Measurements from ENCODE around the gene PARD3.
"Not testable (repeated sequence)": the region's sequence is repeated elsewhere in the genome, so short reads cannot be mapped to it uniquely, and the experiment has no call there.

Gene PARD3

DNA sequence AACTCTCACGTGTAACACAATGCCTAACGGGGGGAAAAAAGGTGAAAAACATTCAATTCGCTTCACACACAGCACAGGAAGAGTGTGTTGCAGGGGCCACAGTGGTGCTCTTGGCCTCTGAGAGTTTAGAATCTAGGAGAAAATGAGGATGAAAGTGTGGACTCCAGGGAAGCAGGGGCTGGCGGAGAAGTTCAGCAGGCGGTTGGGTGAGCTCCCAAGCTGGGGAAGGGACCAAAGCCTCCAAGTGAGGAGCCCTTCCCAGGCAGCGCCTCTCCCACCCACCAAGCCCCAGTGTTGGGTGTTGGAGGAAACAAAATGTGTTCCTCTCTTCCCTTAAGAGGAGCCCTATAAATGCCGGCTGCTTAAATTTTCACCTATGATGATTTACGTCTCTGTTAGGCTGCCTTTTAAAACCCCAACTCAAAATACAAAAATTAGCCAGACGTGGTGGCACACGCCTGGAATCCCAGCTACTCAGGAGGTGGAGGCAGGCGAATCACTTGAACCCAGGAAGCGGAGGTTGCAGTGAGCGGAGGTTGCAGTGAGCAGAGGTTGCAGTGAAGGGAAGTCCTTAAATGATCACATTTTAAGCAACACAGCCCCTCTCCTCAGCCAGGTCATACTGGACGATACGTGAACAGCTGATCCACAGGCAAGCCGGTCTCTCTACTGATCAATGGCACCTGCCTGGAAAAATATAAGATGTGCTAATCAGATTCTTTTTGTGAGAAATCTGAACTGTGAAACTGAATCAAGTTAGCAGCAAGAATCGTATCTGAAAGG lies 735.2 kb downstream of the PARD3 start:
- DNase-seq (ENCODE audit: low read depth in 2 of 2), result no peak

DNA sequence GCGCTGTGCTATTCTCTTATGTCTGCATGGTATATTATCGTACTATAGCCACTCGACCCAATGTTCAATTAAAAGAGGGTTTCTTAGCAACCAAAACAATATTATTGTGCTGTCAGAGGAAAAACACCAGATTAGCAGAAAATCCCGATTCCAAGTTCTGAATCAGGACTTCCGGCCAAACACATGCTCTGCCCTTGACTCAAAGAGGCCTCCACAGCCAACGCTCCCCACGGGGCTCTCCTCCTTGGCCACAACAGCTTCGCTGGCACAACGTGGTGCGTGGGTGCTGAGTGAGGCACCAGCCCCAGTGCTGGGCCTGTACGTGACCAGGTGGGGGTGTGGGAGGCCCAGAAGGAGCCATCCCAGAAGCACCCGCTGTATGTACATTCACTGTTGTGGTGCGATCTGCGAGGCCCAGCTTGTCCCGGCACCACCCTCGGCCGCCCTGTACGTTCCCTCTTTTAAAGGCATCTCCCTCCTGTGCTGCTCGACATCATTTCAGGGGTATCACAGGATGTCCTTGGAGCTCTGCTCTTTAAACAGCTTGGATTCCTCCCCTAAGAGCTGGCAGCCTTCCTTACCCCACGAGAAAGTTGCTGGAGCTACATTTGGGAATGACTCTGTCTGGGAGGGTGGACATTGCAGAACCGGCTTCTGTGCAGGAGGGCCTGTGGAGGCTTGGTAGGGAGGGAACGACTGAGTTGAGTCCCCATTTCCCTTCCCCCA lies 736.2 kb downstream of the PARD3 start:
- no peak for DNase-seq (ENCODE audit: low read depth in 2 of 2)

DNA sequence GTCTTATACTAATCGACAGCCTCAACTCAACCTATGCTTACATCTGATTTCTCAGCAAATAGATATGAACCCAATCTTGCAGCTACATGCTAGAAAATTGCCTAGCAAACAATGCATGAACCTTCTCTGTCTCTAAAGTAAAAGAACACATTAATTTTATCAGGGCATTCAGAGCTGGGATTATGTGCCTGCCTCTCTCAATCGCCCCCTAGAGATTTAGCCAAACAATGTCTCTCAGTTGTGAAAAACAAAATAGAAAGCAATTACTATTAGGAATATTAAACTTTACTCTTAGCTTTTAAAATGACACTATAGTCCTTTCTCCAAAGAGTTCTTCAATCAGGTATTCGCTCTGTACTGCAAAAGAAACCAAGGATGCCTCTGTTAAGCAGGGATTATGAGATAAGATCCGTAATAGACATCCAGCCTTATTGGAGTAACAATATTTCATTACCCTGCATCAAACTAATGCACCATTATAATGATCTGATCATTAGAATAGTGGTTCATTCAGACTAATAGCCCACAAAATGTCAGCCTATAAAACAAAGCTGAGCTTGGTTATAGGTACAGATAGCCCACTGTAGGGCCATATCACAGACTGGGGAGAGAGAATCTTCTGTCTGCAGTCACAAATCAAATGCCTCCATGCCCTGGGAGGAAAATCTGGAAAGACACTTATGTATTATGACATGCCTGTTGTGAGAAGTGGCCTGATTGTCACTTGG lies 736.9 kb downstream of the PARD3 start:
- no peak for DNase-seq (ENCODE audit: low read depth in 2 of 2)

DNA sequence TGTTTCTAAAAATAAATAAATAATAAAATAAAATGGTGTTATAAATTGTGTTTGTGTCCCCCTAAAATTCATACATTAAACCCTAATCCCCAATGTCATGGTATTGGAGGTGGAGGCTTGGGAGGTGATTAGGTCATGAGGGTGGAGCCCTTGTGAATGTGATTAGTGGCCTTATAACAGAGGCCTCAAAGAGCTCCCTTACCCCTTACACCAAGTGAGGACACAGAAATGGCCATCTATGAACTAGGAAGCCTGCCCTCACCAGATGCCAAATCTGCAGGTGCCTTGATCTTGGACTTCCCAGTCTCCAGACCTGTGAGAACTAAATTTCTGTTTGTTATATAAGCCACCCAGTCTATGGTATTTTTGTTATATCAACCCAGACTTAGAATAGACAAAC lies 738.7 kb downstream of the PARD3 start:
- no peak for DNase-seq (ENCODE audit: low read depth in 2 of 2)

DNA sequence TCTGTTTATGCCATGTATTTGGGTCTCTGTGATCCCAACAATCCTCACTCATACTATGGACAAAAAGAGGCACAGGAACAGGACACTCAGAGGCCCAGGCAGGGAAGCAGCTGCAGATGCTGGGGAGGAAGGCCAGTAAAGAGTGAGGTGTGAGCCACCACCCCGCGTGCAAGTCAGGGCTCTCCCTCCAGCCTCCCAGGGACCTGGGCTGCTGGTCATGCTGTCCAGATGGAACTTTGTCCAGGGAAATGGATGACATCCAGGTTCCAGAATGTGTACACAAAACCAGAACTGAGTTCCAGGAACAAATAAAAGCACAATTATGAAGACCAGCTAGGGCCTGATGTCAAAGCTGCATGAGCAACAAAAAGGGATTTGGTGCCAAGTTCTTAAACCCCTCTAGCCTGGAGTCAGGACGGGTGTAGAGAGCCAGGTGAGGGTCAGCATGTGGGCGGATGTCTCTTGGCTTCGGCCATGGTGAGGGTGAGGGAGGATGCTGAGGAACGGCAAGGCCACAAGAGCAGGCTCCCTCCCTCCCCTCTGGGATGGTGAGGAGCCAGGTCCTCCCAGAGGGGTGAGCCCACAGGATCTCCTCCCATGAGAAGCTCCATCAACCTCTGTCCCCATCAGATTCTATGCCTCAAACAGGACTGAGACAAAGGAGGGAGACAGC lies 739.7 kb downstream of the PARD3 start:
- DNase-seq (ENCODE audit: low read depth in 2 of 2), result no peak

DNA sequence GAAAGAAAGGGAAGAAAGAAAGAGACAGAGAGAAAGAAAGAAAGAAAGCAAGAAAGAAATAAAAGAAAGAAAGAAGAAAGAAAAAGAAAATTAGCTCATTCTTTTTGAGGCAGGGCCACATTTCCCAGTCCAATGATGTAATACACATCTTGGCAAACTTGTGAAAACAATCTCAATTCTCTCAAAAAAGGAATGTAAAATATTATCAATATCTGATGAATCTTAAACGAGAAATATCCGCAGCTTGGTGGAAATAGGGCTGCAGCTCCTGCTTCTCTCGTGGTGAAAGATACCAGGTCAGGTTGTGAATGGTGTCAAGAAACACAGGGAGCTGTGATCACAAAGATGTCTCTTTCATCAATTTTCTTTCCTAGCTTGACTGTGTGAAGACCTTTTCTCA lies 741.0 kb downstream of the PARD3 start:
- no peak for DNase-seq (ENCODE audit: low read depth in 2 of 2)

DNA sequence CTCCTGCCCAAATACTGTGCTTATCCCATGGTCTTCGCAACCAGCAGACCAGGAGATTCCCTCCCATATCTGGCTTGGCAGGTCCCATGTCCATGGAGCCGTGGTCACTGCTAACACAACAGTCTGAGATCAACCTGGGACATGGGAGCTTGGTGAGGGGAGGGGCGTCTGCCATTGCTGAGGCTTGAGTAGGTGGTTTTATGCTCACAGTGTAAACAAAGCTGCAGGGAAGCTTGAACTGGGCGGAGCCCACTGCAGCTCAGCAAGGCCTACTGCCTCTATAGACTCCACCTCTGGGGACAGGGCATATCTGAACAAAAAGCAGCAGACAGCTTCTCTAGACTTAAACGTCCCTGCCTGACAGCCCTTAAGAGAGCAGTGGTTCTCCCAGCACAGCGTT lies 747.4 kb downstream of the PARD3 start:
- not testable (repeated sequence) for DNase-seq (ENCODE audit: low read depth in 2 of 2)

DNA sequence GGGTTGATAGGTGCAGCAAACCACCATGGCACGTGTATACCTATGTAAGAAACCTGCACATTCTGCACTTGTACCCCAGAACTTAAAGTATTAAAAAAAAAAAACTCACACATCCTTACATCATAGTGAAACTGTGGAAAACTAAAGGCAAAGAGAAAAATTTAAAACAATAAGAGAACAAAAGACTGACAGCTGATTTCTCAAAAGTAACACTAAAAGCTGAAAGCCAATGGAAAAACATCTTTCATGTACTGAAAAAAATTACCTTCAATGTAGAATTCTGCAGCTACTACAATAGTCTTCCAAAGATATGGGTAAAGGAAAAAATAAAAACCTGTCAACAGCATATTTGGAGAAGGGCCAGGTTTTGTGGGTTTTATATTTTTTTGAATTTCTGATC lies 751.5 kb downstream of the PARD3 start:
- no peak for DNase-seq (ENCODE audit: low read depth in 2 of 2)

DNA sequence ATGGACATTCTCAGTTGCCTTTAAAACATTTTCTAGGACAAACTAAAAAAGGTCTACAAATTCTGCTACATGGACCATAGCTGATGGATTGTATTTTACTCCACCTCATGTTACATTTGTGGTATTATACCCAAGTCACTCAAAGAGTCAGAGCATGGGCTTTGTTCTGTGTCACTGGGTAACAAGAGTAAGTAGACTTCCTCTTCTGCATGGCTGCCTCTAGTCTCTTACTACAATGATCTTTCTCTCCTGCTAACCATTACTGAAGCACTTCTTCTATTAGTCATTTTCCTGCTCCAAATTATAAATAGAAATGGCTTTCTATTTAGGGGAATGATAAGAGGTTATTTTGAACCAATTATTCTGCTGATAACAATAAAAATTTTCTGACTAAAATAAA lies 753.3 kb downstream of the PARD3 start:
- no peak for DNase-seq (ENCODE audit: low read depth in 2 of 2)

Data from fibroblast of skin of left biceps (primary cell).